Sigmoid colon (tissue), 7 donors: ENCODE measurements around the gene MORN2. TPM values are rescaled to one million over a fixed set of nuclear protein-coding genes. Genes with fewer than 3 reads are reported as not detected.
"Not testable (repeated sequence)": the region's sequence is repeated elsewhere in the genome, so short reads cannot be mapped to it uniquely, and the experiment has no call there.

Experiments
- DNase-seq: peaks from one replicate; pipeline ENCODE4 v3.0.0-alpha.2; 2019
- H3K27ac ChIP-seq, 4 donors: fragments of 200-600 bp; sonication (generic); one replicate each; pipeline ENCODE4 v1.5.1; 2016 to 2019; ENCODE audit warnings: mild to moderate bottlenecking in 1 of 4
- H3K27me3 ChIP-seq, 3 donors: fragments of 200-600 bp; sonication (generic); one replicate each; pipeline ENCODE4 v1.5.1; 2019; ENCODE audit warnings: mild to moderate bottlenecking in 1 of 3
- H3K36me3 ChIP-seq, 4 donors: fragments of 200-600 bp; sonication (generic); one replicate each; pipeline ENCODE4 v1.5.1; 2016 to 2019
- H3K4me1 ChIP-seq, 4 donors: fragments of 200-600 bp; sonication (generic); one replicate each; pipeline ENCODE4 v1.5.1; 2017 to 2019
- H3K4me3 ChIP-seq, 4 donors: fragments of 200-600 bp; sonication (generic); one replicate each; pipeline ENCODE4 v1.5.1; 2017 to 2019; ENCODE audit warnings: mild to moderate bottlenecking in 2 of 4, moderate library complexity in 1 of 4
- H3K9me3 ChIP-seq, 4 donors: fragments of 200-600 bp in 3 of 4; sonication (generic) in 3 of 4; one replicate each; pipeline versions ENCODE4 v1.5.1 to v1.6.1; 2013 to 2019
- EP300 ChIP-seq, 4 donors: sonication (generic); formaldehyde crosslinking; IDR thresholded peaks; one replicate each; pipeline ENCODE4 v1.6.1; 2017; ENCODE audit warnings: antibody characterized with exemption in 4 of 4
- POLR2A ChIP-seq, 2 donors: fragments of 450-650 bp; IDR thresholded peaks; one replicate each; pipeline ENCODE4 v1.6.1; 2016; ENCODE audit warnings: antibody characterized with exemption in 2 of 2, mild to moderate bottlenecking in 2 of 2, moderate library complexity in 2 of 2
- POLR2AphosphoS5 ChIP-seq, 4 donors: sonication (generic); formaldehyde crosslinking; IDR thresholded peaks; one replicate each; pipeline ENCODE4 v1.6.1; 2017; ENCODE audit warnings: antibody characterized with exemption in 4 of 4
- WGBS, 2 donors: extraction: QIAGEN DNeasy Blood & Tissue Kit; methylation state at CpG; one replicate each; pipeline ENCODE4 v1.1.7; 2013; 5-methylcytosine and 5-hydroxymethylcytosine counted together
- intact Hi-C: fragments of 100-400 bp; cut with DNase I; formaldehyde crosslinking; loops from one replicate; pipeline ENCODE4 v1.15.1; 2023
- polyA plus RNA-seq, 3 donors: library from polyadenylated mRNA; stranded (reverse); fragments of 200-250 nt; gene quantifications; one replicate each; pipeline ENCODE4 v1.2.3, GENCODE V29; 2013
- total RNA-seq, 4 donors: library from RNA; depleted of rRNA; stranded (reverse); fragments of >200 nt; gene quantifications; one replicate each; pipeline ENCODE4 v1.1.0, GENCODE V29; 2016
- TF ChIP-seq, protein P1 (sequence below), 4 experiments: fragments of 450-650 bp in 3 of 4; fragments of 200-600 bp in 1 of 4; IDR thresholded peaks; one replicate each; pipeline ENCODE4 v1.5.1; 2016 to 2019; ENCODE audit warnings: antibody characterized with exemption in 4 of 4, mild to moderate bottlenecking in 3 of 4, moderate library complexity in 2 of 4
- donor health status: healthy with polysubstance abuse.
- donor health status: Bipolar disorder and iron deficiency.
- donor health status: healthy.

MORN2 gene
- total RNA-seq (10 to 100 TPM in 3 of 4 donors, 1 to 10 TPM in 1; 6.4 to 17.5 (median 13.6) TPM), polyA plus RNA-seq (10 to 100 TPM; 17.3 to 30.6 (median 27.7) TPM)

GRCh38 chr2:38875576-38876367 is at the start of gene MORN2, which contains the start of gene DHX57:
Gene MORN2 (plus strand): TSS chr2:38875976.
Gene DHX57 (minus strand): TSS chr2:38875934. CDS start chr2:38868405, 7,529 bp downstream.
- 1% methylated on average over 52 of the region's 52 CpGs for WGBS, 2 donors
- H3K27me3 ChIP-seq: no peaks in the 10 kb centered on the region
- H3K9me3 ChIP-seq: no peaks in the 10 kb centered on the region
- H3K27ac ChIP-seq: peak within 1 kb of the TSS; percentile 78 to 85 (median 81)
- peaks cover 0 to 7% (median 0%) of the 10 kb centered on the region in 4 donors for H3K36me3 ChIP-seq
- H3K4me1 ChIP-seq: peaks cover 0 to 18% (median 14%) of the 10 kb centered on the region in 4 donors
- peak within 1 kb of the TSS; percentile 69 to 87 (median 82) for H3K4me3 ChIP-seq
- TF ChIP-seq POLR2A (IDR thresholded peaks at IDR 0.05) (peak in 1 of 2 donors; percentile 14), POLR2AphosphoS5 (IDR thresholded peaks at IDR 0.05) (peak; percentile 32 to 78 (median 71)), EP300 (IDR thresholded peaks at IDR 0.05) (no peak)
- TF ChIP-seq, protein P1, sequence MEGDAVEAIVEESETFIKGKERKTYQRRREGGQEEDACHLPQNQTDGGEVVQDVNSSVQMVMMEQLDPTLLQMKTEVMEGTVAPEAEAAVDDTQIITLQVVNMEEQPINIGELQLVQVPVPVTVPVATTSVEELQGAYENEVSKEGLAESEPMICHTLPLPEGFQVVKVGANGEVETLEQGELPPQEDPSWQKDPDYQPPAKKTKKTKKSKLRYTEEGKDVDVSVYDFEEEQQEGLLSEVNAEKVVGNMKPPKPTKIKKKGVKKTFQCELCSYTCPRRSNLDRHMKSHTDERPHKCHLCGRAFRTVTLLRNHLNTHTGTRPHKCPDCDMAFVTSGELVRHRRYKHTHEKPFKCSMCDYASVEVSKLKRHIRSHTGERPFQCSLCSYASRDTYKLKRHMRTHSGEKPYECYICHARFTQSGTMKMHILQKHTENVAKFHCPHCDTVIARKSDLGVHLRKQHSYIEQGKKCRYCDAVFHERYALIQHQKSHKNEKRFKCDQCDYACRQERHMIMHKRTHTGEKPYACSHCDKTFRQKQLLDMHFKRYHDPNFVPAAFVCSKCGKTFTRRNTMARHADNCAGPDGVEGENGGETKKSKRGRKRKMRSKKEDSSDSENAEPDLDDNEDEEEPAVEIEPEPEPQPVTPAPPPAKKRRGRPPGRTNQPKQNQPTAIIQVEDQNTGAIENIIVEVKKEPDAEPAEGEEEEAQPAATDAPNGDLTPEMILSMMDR (IDR thresholded peaks at IDR 0.05): no peak
- peak; percentile 94 for DNase-seq
- intact Hi-C loops: no loop called here

GRCh38 chr2:38827539-38828145 is 48.1 kb upstream of the MORN2 start:
- DNase-seq, H3K9me3 ChIP-seq, H3K4me3 ChIP-seq, H3K27me3 ChIP-seq, H3K4me1 ChIP-seq, intact Hi-C loops: not testable (repeated sequence)
- Histone ChIP-seq H3K36me3 (peaks cover 3 to 47% (median 25%) of the 10 kb centered on the region in 4 donors), H3K27ac (peak overlapping the region in 1 of 4 donors; percentile 41)
- WGBS, 2 donors: 77 to 82% methylated on average over 10 of the region's 10 CpGs

GRCh38 chr2:38828460-38828859 is 47.3 kb upstream of the MORN2 start:
- Histone ChIP-seq H3K36me3 (peaks cover 3 to 47% (median 22%) of the 10 kb centered on the region in 4 donors), H3K4me1 (peaks cover 0 to 6% (median 3%) of the 10 kb centered on the region in 4 donors), H3K27me3 (no peaks in the 10 kb centered on the region), H3K4me3 (no peak overlapping the region), H3K9me3 (no peaks in the 10 kb centered on the region), H3K27ac (no peak overlapping the region)
- TF ChIP-seq POLR2A (IDR thresholded peaks at IDR 0.05) (no peak), POLR2AphosphoS5 (IDR thresholded peaks at IDR 0.05) (no peak), EP300 (IDR thresholded peaks at IDR 0.05) (no peak)
- TF ChIP-seq, protein P1 (IDR thresholded peaks at IDR 0.05): no peak
- DNase-seq: no peak
- 73 to 85% methylated on average over 4 of the region's 4 CpGs for WGBS, 2 donors
- intact Hi-C loops: no loop called here

GRCh38 chr2:38829971-38830370 is 45.8 kb upstream of the MORN2 start:
- Histone ChIP-seq H3K9me3 (no peaks in the 10 kb centered on the region), H3K4me3 (no peak overlapping the region), H3K36me3 (peaks cover 3 to 45% (median 16%) of the 10 kb centered on the region in 4 donors), H3K27ac (no peak overlapping the region), H3K4me1 (peaks cover 0 to 6% (median 3%) of the 10 kb centered on the region in 4 donors), H3K27me3 (no peaks in the 10 kb centered on the region)
- intact Hi-C loops: no loop called here
- 98 to 100% methylated on average over 1 of the region's 1 CpG for WGBS, 2 donors
- DNase-seq: no peak
- no peak for TF ChIP-seq POLR2AphosphoS5 (IDR thresholded peaks at IDR 0.05)
- TF ChIP-seq POLR2A (IDR thresholded peaks at IDR 0.05): no peak
- TF ChIP-seq EP300 (IDR thresholded peaks at IDR 0.05): no peak
- TF ChIP-seq, protein P1 (IDR thresholded peaks at IDR 0.05): no peak

- no peak for TF ChIP-seq POLR2AphosphoS5 (IDR thresholded peaks at IDR 0.05)
- TF ChIP-seq, protein P1 (IDR thresholded peaks at IDR 0.05): no peak
- no peak for TF ChIP-seq EP300 (IDR thresholded peaks at IDR 0.05)
- TF ChIP-seq POLR2A (IDR thresholded peaks at IDR 0.05): no peak
- H3K36me3 ChIP-seq: peaks cover 0 to 43% (median 14%) of the 10 kb centered on the region in 4 donors
- H3K27me3 ChIP-seq: no peaks in the 10 kb centered on the region
- 90 to 94% methylated on average over 6 of the region's 6 CpGs for WGBS, 2 donors
- H3K4me1 ChIP-seq: peaks cover 0 to 6% (median 3%) of the 10 kb centered on the region in 4 donors
- intact Hi-C loops: no loop called here
- no peak overlapping the region for H3K27ac ChIP-seq
- DNase-seq: no peak
- H3K4me3 ChIP-seq: no peak overlapping the region
- no peaks in the 10 kb centered on the region for H3K9me3 ChIP-seq
These were observed 45.1 kb upstream of the MORN2 start for GRCh38 chr2:38830526-38831159.
